Epidermal melanocyte (primary cell): Measurements from ENCODE around the gene LMOD1.
"Not testable (repeated sequence)": the region's sequence is repeated elsewhere in the genome, so short reads cannot be mapped to it uniquely, and the experiment has no call there.

Experiments
- DNase-seq: peaks from one replicate; pipeline ENCODE4 v3.0.0; 2011; ENCODE audit warnings: low spot score; ENCODE audit not compliant: insufficient read length

Gene LMOD1

DNA sequence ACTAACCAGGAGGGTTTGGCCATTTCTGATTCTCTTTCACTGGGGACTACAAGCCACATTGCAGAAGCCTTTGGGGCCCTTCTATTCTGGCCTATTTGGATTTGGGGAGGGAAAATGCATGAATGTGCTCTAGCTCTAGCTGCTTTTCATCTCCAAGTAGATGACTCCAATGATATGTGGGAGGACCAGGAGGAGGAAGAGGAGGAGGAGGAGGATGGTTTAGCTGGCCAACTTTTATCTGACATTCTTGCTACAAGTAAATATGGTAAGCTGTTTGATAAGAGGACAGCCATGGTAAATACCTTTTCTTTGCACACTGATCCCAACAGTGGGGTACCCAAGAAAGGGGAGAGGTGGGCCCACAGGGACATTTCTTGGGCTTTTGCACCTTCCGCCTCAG is 71.7 kb downstream of the LMOD1 start:
- DNase-seq: no peak

DNA sequence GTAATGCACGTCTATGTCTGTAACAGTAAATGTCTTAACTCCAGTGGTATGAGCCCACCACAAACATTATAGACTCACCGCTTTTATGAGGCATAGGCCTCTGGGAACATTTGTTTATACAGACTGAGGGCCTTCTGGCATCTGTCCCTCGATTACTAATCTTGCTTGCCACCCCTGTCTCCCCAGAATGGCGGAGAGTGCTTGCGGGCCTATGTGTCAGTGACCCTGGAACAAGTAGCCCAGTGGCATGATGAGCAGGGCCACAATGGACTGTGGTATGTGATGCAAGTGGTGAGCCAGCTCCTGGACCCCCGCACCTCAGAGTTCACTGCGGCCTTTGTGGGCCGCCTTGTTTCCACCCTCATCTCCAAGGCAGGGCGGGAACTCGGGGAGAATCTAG is 76.0 kb downstream of the LMOD1 start:
- DNase-seq: no peak

DNA sequence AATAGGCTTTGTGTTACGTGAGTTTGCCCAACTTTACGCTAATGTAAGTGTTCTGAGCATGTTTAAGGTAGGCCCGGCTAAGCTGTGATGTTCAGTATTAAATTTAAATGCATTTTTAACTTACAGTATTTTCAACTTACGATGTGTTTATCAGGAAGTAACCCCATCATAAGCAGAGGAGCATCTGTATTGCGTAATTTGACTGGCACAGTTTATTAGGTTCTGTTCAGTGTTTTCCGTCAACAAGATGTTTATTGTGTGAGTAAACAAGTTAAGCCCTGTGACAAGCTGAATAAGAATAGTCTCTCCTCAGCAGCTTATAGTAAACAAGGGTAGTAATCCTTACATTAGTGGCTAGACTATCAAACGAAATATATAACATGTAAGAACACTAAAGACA is 84.9 kb downstream of the LMOD1 start:
- no peak for DNase-seq

DNA sequence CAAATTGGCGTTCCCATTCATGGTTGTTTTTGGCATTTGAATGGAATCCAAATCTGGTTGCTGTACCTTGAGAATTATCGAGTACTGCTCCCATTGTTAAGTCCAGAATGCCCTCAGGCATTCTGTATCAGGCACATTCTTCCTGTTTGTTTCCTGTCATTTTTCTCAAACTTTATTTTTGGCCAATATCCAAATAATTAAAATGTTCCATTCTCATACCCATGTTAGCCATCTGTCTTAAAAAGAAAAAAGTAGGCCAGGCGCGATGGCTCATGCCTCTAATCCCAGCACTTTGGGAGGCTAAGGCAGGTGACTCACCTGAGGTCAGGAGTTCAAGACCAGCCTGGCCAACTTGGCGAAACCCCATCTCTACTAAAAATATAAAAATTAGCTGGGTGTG is 86.9 kb downstream of the LMOD1 start:
- no peak for DNase-seq

DNA sequence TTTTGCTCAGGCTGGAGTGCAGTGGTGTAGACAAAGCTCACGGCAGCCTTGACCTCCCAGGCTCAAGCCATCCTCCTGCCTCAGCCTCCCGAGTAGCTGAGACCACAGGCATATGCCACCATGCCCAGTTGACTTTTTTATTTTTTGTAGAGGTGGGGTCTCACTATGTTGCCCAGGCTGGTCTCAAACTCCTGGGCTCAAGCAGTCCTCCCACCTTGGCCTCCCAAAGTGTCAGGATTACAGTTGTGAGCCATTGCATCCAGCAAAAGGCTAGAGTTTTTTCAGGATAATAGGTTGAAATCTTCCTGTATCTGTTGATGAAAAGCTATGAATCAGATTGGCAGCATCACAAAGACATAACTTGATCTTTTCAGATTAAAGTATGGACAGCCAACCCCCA is 89.6 kb downstream of the LMOD1 start:
- not testable (repeated sequence) for DNase-seq

DNA sequence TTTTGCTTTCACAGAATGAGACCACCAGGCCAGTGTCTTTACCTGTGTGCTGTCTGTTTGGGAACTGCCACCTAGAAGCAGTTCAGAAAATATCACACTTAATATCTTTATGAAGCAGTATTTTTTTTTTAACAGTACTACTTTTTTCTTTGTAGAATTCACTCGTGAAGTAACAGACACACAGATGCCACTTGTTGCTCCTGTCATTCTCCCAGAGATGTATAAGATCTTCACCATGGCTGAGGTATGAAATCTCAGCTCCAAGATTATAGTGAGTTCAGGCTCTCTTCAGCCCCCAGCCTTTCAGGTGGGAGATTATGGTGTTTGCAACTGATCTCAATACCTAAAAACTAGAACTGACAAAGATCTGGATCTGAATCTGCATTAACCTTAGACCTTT is 94.4 kb downstream of the LMOD1 start:
- no peak for DNase-seq

DNA sequence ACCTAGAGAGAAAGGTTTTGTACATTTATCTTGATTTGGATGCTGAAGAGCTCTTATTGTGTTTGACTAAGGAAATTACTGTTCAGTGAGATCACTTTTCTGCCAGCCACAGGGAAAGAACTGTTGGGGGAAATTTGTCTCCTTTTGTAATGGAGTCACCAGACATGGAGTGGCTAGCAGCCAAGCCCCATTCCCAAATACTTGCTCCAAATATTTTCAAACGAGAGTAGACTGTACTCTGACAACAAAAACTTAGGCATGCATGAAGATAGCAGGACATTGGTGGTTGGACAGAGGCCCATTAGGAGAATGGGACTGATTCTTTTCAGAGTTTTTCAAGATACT is 96.3 kb downstream of the LMOD1 start:
- no peak for DNase-seq

DNA sequence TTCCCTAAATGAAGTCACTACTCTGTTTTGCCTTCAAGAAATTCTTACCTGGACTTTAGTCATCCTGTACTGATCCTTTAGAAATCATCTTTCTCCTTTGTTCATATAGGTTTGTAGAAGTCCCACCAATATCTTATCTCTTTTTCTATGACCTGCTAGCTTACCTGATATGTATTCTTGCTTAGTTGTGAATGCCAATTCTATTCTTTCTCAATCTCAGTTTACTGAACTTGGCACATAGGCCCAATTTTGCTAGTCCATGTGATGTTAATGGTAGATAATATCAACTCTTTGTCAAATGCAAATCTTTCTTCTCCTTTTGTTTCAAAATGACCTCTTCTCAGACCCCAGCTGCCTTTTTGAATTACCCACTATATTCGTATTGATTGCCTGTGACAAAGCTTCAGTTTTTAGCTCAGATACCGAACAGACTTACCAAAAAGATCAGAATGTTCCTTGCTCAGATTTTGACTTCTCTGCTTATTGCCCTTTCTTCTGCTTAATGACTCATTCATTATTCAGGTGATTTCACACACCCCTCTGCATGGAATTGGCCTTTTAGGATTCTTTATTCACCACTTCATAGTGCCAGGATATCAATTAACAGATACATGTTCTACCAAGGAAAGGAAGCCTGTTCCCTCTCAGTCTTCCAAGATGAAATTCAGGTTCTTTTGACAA is 96.8 kb downstream of the LMOD1 start:
- no peak for DNase-seq

DNA sequence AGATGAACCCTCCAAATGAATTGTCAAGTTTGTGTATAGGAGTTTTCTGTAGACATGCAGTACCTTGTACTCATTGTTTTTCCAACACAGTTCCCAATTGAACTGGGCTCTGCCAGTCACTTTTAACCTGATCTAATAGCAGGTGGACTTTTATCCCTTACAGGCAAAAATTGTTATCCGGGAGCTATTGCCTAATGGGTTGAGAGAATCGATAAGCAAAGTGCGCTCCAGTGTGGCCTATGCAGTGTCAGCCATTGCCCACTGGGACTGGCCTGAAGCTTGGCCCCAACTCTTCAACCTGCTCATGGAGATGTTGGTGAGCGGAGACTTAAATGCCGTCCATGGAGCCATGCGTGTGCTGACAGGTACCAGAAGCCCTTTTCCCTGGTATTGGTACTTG is 98.1 kb downstream of the LMOD1 start:
- no peak for DNase-seq

DNA sequence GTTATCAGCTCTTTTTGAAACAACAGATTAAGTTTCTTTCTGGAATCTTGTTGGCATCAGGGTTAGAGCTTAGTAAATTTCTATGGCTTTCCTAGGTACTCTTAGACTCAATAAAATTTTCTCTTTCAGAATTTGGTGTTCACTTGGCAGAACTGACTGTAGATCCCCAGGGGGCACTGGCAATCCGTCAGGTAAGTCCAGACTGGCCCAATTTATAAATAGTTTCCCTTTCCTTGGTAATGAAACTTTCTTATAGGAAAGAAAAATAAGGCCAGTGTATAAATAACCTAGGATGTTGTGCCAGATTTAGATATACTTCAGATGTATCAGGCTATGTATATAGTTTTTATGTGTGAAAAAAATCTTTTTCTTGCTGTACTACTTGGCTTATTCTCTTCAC is 99.2 kb downstream of the LMOD1 start:
- DNase-seq: no peak
